Common myeloid progenitor, CD34-positive (primary cell): ENCODE data around the gene DENND4A.
"Not testable (repeated sequence)": the region's sequence is repeated elsewhere in the genome, so short reads cannot be mapped to it uniquely, and the experiment has no call there.

ENCODE experiments used
- CTCF ChIA-PET: fragments of 350-600 bp; sonication (Branson Sonifier 250); formaldehyde crosslinking; loops from one replicate; lab custom pipeline; 2021; ENCODE audit warnings: antibody characterized with exemption; lab: Charles Lee
- POLR2A ChIA-PET: fragments of 350-600 bp; sonication (Branson Sonifier 250); formaldehyde crosslinking; loops from one replicate; lab custom pipeline; 2021; ENCODE audit warnings: antibody characterized with exemption; lab: Charles Lee
- DNase-seq, 3 donors: peaks; one replicate each; pipeline versions ENCODE4 v3.0.0 to v3.0.0-alpha.2; 2013
- H3K27ac ChIP-seq, 2 experiments: 1 replicate in 1 of 2; 2 replicates in 1 of 2; pipeline ENCODE4 v1.7.0; 2013; ENCODE audit warnings: inconsistent platforms in 2 of 2, low read length in 2 of 2, mild to moderate bottlenecking in 2 of 2, low read depth in 1 of 2, moderate library complexity in 1 of 2; ENCODE audit not compliant: severe bottlenecking in 2 of 2, insufficient read depth in 1 of 2, poor library complexity in 1 of 2
- H3K27me3 ChIP-seq, 5 experiments: replicated peaks in 2 of 5; 1 replicate in 3 of 5; 2 replicates in 2 of 5; pipeline versions ENCODE4 v1.6.1 to v1.7.0; 2013; ENCODE audit warnings: low read length in 4 of 5, mild to moderate bottlenecking in 2 of 5, moderate library complexity in 2 of 5, inconsistent platforms in 1 of 5; ENCODE audit not compliant: insufficient read depth in 5 of 5, control insufficient read depth in 4 of 5
- H3K36me3 ChIP-seq, 4 experiments: 1 replicate in 2 of 4; 2 replicates in 2 of 4; pipeline versions ENCODE4 v1.6.1 to v1.7.0; 2013; ENCODE audit warnings: low read length in 3 of 4, control low read depth in 1 of 4, mild to moderate bottlenecking in 1 of 4; ENCODE audit not compliant: control insufficient read depth in 4 of 4, insufficient read depth in 4 of 4
- H3K4me1 ChIP-seq, 4 experiments: 1 replicate in 3 of 4; 2 replicates in 1 of 4; pipeline versions ENCODE4 v1.6.1 to v1.7.1; 2013; ENCODE audit warnings: low read length in 3 of 4, mild to moderate bottlenecking in 3 of 4, control low read depth in 1 of 4, inconsistent platforms in 1 of 4, moderate library complexity in 1 of 4; ENCODE audit not compliant: control insufficient read depth in 4 of 4, insufficient read depth in 4 of 4; ENCODE audit errors: control extremely low read depth in 1 of 4
- H3K4me3 ChIP-seq, 7 experiments: 1 replicate in 4 of 7; 2 replicates in 3 of 7; pipeline versions ENCODE4 v1.5.1 to v1.7.0; 2013; ENCODE audit warnings: mild to moderate bottlenecking in 7 of 7, low read length in 6 of 7, moderate library complexity in 6 of 7, inconsistent platforms in 2 of 7, low read depth in 2 of 7, control low read depth in 1 of 7; ENCODE audit not compliant: insufficient read depth in 4 of 7, control insufficient read depth in 1 of 7; ENCODE audit errors: extremely low read depth in 1 of 7
- H3K9me3 ChIP-seq, 5 experiments: 1 replicate in 4 of 5; 2 replicates in 1 of 5; pipeline versions ENCODE4 v1.6.1 to v1.7.1; 2013; ENCODE audit warnings: low read length in 4 of 5, mild to moderate bottlenecking in 2 of 5, inconsistent platforms in 1 of 5, low read depth in 1 of 5, moderate library complexity in 1 of 5; ENCODE audit not compliant: control insufficient read depth in 4 of 5, insufficient read depth in 2 of 5; ENCODE audit errors: control extremely low read depth in 1 of 5
- WGBS: methylation state at CpG from one replicate; pipeline ENCODE4 v1.1.5; 2013; ENCODE audit not compliant: insufficient coverage; 5-methylcytosine and 5-hydroxymethylcytosine counted together

Gene DENND4A

GRCh38 chr15:65733599-65733998 is 58.5 kb downstream of the DENND4A start:
- H3K36me3 ChIP-seq, result peaks cover 11 to 59% (median 22%) of the 10 kb centered on the region in 4 experiments
- H3K9me3 ChIP-seq, CTCF ChIA-PET, H3K4me1 ChIP-seq, H3K4me3 ChIP-seq, H3K27ac ChIP-seq, H3K27me3 ChIP-seq, DNase-seq, POLR2A ChIA-PET: not testable (repeated sequence)
- no CpG with 5 or more reads among the region's 4 CpGs for WGBS

- no peak overlapping the region for H3K4me3 ChIP-seq
- no peaks in the 10 kb centered on the region for H3K4me1 ChIP-seq
- H3K36me3 ChIP-seq, result peaks cover 7 to 54% (median 23%) of the 10 kb centered on the region in 4 experiments
- no peaks in the 10 kb centered on the region for H3K9me3 ChIP-seq
- no peak overlapping the region for H3K27ac ChIP-seq
- ChIA-PET CTCF (no interaction called here), POLR2A (interaction anchor here (0.6 kb wide), 1 partner anchor 30 kb away, joined by 3 read pairs; no protein-coding TSS in a partner anchor)
- no peak for DNase-seq
- WGBS, result 100% methylated on average over 1 of the region's 2 CpGs
- no peaks in the 10 kb centered on the region for H3K27me3 ChIP-seq
Measured at GRCh38 chr15:65732698-65733097, 59.4 kb downstream of the DENND4A start.

- Histone ChIP-seq H3K27me3 (no peaks in the 10 kb centered on the region), H3K36me3 (peaks cover 5 to 55% (median 21%) of the 10 kb centered on the region in 4 experiments), H3K4me3 (no peak overlapping the region), H3K4me1 (no peaks in the 10 kb centered on the region), H3K27ac (no peak overlapping the region), H3K9me3 (no peaks in the 10 kb centered on the region)
- ChIA-PET CTCF (interaction anchor here (0.5 kb wide), 1 partner anchor 121 kb away, joined by 4 read pairs; no protein-coding TSS in a partner anchor), POLR2A (no interaction called here)
- no peak for DNase-seq
Measured at GRCh38 chr15:65731926-65732325, 60.2 kb downstream of the DENND4A start.

GRCh38 chr15:65730549-65731172 is 61.4 kb downstream of the DENND4A start:
- no peaks in the 10 kb centered on the region for H3K4me1 ChIP-seq
- H3K27me3 ChIP-seq, result no peaks in the 10 kb centered on the region
- no CpG with 5 or more reads among the region's 2 CpGs for WGBS
- H3K36me3 ChIP-seq, result peaks cover 10 to 50% (median 19%) of the 10 kb centered on the region in 4 experiments
- H3K9me3 ChIP-seq, result no peaks in the 10 kb centered on the region
- ChIA-PET CTCF (interaction anchor here (0.8 to 1.1 kb wide), 2 partner anchors 10 to 106 kb away, joined by 3 to 4 read pairs; no protein-coding TSS in a partner anchor), POLR2A (no interaction called here)
- no peak overlapping the region for H3K27ac ChIP-seq
- DNase-seq, result no peak
- H3K4me3 ChIP-seq, result no peak overlapping the region

- WGBS, result no CpG with 5 or more reads among the region's 3 CpGs
- no peaks in the 10 kb centered on the region for H3K9me3 ChIP-seq
- no peaks in the 10 kb centered on the region for H3K27me3 ChIP-seq
- H3K27ac ChIP-seq, result no peak overlapping the region
- no peak for DNase-seq
- peaks cover 13 to 63% (median 21%) of the 10 kb centered on the region in 4 experiments for H3K36me3 ChIP-seq
- ChIA-PET CTCF (interaction anchor here (1.5 kb wide), 1 partner anchor 17 kb away, joined by 3 read pairs; no protein-coding TSS in a partner anchor), POLR2A (no interaction called here)
- no peaks in the 10 kb centered on the region for H3K4me1 ChIP-seq
- H3K4me3 ChIP-seq, result no peak overlapping the region
Measured at GRCh38 chr15:65724464-65725215, 67.5 kb downstream of the DENND4A start.

- Histone ChIP-seq H3K27ac (no peak overlapping the region), H3K9me3 (no peaks in the 10 kb centered on the region), H3K36me3 (peaks cover 12 to 62% (median 20%) of the 10 kb centered on the region in 4 experiments), H3K4me1 (no peaks in the 10 kb centered on the region), H3K4me3 (no peak overlapping the region), H3K27me3 (no peaks in the 10 kb centered on the region)
- WGBS, result 100% methylated on average over 3 of the region's 5 CpGs
- DNase-seq, result no peak
- CTCF ChIA-PET, result interaction anchor here (1.2 kb wide), 1 partner anchor 29 kb away, joined by 3 read pairs; no protein-coding TSS in a partner anchor
- POLR2A ChIA-PET, result no interaction called here
Measured at GRCh38 chr15:65723876-65724275, 68.2 kb downstream of the DENND4A start.

GRCh38 chr15:65722191-65722590 is 69.9 kb downstream of the DENND4A start:
- CTCF ChIA-PET, result interaction anchor here (0.8 kb wide), 1 partner anchor 147 kb away, joined by 3 read pairs; the partner anchor contains the start of gene RAB11A
- H3K9me3 ChIP-seq, result peaks cover 0 to 4% (median 0%) of the 10 kb centered on the region in 5 experiments
- DNase-seq, result no peak
- no peaks in the 10 kb centered on the region for H3K27me3 ChIP-seq
- no peaks in the 10 kb centered on the region for H3K4me1 ChIP-seq
- POLR2A ChIA-PET, result no interaction called here
- H3K4me3 ChIP-seq, result no peak overlapping the region
- 98% methylated on average over 4 of the region's 5 CpGs for WGBS
- H3K27ac ChIP-seq, result no peak overlapping the region
- peaks cover 16 to 66% (median 20%) of the 10 kb centered on the region in 4 experiments for H3K36me3 ChIP-seq
